GM18870 (cell line): Measurements from ENCODE around the gene DYSF.

ENCODE experiments used
- ATAC-seq: cut with Tn5 transposase; IDR thresholded peaks from one replicate; pipeline ENCODE4 v1.9.1; 2021; ENCODE audit warnings: moderate library complexity; ENCODE audit not compliant: unreplicated experiment

Gene DYSF

DNA sequence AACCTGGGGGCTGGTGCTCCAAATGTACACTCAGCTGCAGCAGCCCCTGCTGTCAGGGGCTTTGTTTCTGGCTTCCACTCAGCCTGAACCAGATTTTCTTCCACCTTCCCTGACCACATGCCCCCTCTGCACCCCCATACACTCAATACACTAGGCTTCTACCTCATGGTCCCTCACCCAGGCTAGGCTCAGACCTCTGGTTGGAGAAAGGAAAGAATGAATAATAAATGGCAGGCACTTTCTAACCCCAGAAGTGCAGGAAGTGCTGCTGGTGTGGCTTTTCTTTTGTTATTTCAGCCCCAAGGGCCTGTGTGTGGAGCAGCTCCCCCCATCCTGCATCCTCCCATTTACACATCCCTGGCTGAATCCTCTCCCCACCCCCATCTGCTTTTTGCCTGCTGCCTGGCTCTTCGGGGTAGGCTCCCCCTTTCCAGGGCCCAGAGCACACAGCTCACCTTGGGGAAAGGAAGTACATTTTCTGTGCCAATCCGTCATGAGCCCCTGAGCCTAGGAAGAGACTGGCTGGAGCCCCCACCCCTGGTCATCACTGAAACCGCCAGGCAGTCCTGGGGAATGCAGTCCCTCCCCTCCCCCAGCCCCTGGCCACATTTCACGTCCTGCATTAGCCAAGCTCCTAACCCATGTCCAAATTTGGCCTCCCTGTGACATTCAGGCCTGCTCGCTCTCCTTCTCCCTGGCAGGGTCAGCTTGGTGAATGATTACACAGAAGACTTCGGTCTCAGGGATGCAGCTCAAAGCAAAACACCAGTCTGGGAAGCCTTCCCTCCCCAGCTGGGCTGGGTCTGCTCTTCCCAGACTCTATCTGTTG is 2.6 kb downstream of the DYSF start:
- ATAC-seq, result no peak

DNA sequence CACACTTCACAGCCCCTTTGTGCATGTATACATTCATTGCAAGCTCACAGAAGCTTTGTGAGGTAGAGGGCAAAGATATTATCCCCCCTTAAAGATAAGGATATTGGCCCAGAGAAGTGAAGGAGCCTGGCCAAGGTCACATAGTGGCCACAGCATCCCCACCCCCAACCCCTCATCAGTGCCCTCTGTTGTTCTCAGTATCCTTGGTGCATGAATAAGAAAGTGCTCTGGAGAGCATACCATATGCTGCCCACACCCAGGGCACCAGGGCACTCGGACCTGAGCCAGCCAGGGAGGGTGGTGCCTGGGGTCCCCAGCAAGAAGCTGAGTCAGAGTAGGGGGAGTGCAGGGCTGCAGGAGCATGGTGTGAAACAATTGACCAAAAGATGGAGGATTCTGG is 3.3 kb downstream of the DYSF start:
- no peak for ATAC-seq

DNA sequence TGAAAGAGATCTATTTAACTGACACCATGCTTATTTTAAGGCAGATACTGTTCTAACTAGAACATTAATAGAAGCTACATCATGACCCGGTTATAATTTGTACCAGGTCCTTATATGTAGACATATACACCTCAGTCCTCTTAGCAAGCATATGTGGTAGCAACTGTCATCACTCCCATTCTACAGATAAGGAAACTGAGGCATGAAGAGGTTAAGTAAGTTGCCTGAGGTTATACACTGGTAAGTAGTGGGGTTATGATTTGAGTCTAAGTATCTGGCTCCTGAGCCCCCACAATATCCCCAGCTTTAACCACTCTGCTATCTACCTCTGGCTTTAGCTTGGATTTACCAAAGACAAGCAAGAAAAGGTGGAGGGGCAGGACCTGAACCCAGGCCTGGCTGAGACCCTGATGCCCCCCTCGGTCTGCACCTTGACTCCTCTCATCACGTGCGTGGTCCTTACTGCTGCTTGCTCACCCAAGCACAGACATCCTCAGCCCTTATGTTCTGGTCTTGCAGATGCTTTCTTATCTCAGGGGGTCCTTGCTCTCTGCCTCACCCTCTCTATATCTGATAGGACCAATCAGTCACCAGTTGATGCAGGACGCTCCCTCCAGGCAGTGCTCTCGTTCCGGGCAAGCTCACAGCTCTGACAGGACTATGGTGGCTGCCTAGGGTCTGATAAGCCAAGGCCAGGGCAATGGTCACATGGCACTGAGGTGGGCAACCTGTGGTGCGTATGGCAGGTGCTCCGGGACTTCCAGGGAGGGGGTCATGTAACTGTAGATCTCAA is 4.0 kb downstream of the DYSF start:
- no peak for ATAC-seq

DNA sequence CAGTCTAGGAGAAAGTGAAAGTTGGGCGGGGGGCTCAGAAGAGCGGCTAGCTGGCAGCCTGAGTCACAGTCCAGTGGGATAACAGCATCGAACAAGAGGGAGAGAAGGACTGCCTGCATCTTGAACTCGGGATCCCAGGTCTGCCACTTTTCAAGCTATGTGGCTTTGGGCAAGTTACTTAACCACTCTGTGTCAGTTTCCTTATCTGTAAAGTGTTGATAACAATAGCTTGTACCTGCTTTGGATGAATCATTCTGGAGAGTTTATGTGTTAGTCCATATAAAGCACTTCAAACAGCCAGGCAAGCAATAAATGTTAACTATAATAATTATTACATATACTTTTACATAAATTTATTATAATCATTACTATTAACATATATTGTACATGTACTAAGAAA is 4.6 kb downstream of the DYSF start:
- no peak for ATAC-seq

DNA sequence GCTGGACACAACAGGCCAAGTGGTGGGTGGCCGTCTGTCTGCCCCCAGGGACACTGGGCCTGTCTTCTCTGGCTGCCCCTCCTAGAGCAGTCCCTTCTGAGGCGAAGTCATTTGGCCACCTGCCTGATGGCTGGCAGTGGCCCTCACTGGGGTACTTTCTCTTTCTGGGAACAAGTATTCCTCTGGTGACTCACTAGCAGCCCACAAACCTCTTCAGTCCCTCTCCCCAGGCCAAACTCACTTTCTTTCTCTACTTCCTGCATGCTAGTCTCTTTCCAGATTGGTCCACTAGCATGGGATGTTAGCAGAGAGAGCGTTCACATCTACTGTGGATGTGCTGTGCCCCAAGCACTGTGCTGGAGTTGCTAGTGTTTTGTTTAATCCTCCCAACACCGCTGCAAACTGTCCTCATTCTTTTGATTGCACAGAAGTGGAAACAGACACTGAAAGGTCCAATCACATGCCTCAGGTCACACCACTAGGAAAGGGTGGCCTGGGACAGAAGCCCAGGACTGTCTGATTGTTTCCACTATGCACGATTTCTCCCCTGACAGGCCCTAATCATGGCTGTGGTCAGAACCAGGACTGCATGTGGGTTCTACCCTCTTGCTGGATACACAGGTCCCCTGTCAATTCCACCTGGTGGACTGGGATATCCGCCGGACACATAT is 5.2 kb downstream of the DYSF start:
- ATAC-seq, result no peak

DNA sequence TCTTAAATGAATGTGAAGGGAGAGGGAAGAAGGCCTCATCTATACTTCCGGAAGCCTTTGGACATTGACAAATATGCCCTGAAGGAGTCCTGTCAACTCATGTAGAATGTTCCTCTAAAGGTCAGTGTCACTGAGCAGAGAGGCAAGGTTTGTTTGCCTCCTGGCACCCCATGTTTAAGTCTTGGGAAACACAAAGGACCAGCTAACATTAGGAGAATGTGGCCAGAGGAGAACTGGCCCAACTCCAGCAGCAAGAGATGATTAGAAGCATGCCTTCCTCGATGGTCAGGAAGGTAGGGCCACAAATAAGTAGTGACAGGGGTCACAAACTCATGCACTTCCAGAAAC is 5.7 kb downstream of the DYSF start:
- ATAC-seq, result no peak

DNA sequence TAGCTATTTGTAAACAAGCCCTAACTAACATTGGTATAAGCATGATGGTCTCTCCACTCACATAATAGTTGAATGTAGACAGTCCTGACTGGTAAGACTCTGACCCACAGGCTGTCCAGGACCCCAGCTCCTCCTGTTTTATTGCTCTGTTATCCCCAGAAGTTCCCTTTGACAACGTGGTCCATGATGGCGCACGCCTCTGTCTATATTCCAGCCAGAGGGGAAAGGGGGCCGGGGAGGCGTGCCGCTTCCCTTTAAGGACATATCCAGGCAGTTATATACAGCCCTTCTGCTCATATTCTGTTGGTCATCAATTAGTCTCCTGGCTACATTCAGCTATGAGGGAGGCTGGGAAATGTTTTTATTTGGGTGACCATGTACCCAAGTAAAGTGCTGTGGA is 6.7 kb downstream of the DYSF start:
- ATAC-seq, result no peak

DNA sequence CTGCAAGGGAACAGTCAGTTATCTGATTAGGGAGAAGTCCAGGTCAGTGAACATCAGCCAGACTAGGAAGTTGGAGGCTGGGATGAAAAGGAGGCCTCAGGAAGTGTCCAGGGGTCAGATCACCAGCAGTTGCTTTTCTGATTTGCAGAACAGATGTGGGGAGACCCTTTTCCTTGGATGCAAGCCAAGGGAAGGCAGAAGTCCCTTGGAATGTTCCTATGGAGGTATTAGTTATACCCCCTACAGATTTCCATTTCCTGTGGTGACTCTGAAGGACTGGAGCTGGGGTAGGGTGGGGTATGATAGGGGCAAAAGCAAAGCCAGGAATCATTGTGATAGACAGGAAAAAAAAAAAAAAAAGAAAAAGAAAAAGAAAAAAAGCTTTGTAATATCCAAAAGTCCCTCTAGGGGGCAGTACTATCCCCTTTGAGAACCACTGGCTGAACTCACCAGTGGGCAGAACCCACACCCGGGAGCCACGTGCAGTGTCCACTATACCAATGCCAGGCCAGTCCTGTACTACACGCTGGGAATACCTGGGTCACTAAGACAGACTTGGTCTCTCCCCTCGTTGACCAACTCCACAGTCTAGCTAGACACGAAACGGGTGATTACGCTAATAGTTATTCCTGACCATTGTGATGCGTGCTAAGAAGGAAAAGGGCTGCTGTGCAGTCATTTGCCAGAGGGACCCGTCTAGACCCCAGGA is 7.4 kb downstream of the DYSF start:
- ATAC-seq, result no peak

DNA sequence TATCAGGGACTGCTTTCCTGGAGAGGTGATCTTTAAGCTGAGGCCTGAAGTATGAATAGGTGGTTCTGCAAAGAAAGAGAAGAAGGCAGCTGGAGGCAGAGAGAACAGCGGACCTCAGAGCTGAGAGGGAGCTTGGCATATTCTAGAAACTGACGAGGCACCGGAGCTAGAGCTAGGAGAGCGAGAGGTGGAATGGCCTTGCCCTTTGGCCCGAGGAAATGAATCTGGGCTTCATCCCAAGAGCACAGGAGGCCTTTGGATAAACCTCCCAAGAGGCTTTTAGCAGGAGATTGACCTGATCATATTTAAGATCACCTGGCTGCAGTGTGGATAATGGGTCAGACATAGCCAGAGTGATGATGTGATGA is 7.9 kb downstream of the DYSF start:
- ATAC-seq, result no peak

DNA sequence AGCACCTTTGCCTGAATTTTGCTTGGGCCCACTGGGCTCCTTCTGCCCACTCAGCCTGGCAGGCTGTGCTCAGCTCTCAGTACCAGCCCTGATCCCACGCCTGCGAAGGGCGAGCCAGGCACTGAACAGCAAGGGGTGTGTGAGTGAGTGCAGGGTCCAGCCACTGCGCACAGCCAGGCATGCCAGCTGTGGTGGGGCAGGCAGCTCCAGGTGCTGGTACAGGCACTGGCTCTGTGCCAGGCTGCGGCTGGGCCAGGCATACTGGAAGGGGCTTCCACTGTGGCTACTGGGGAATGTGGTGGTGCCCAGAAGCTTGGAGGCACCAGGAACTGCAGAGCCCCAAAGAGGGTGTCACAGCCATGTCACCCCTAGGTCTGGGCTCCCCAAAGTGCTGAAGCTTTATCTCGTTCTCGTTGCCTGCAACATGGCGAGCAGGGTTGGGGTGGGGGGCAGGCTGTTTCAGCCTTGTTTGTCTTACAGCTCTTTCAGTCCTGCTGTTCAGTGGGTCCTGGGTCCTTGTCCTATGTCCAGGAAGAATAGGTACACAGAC is 8.8 kb downstream of the DYSF start:
- ATAC-seq, result no peak

DNA sequence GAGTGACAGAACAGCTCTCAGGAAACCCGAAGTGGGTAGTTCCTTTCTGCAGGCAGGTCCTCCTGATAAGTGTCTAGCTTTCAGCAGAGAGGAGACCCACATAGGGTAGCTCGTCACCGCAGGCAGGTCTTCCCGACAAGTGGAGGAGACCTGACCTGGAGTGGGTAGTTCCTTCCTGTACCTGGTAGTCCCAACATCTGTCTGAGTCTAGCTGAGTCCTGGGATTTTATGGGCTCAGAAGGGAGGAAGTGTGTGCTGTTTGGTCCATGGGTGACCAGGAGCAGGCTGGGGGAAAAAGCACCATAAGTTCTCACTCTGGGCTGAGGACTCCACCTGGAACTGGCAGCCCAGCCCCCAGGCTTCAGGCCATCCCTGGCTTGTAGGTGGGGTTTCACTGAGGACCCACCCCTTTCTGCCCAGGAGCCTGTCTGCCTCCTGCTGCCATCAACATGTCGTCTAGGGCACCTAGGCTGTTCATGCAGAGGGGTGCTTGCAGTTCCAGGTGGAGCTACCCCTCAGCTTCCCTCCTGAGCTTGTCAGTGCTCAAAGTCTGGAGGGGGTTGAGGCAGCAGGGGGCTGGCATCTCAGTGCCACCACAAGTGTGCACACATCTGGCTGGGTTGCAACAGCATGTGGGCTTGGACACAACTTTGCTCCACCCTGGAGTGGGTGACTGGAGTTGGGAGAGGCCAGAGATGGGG is 9.4 kb downstream of the DYSF start:
- ATAC-seq, result no peak

DNA sequence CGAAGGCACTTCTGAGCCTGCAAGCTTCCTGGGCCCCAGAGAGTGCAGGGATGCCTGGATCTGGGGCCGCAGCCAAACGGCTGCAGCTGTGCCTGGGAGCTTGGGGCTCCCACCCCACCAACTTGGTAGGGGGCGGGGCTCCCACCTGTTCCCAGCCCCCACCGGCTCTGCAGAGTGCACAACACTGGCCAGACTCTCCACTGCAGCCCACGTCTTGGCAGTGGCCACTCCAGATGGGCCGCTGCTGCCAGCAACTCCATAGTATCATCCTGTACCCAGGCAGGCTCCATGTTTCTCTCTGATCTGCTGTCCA is 9.9 kb downstream of the DYSF start:
- no peak for ATAC-seq

DNA sequence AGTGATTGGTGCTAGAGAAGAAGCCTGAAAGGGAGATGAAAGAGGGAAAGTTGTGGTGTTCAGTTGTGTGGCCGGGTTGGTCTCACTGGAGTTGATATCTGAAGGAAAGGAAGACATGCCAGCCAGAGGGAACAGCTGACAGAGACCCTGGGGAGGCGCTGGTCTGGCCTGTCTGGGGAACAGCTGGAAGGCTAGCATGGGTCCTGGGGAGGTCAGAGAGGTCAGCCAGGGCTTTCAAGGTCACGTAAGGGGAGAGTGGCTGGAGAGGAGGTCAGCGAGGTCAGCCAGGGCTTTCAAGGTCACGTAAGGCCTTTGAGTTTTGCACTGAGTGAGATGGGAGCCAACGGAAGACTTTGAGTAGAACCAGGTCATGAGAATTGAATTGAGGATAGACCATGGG is 11.0 kb downstream of the DYSF start:
- no peak for ATAC-seq

DNA sequence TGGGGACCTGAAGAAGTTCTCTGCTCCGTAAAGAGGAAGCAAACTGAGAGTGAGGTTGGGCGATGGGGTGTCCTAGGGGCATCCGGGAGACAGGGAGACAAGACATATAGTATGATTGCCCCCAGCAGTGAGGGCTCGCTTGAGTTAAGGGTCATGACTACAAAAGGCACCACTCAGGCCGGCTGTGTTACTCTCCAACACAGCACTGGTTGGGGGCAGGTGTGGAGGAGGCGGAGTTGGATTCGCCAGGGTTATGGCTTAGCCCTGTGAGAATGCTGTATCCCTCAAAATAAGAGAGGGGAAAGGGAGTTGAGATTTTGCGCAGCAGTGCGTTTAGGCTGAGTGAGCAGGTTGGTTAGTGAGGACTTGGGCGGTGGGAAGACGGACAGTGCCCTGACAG is 12.0 kb downstream of the DYSF start:
- ATAC-seq, result no peak

DNA sequence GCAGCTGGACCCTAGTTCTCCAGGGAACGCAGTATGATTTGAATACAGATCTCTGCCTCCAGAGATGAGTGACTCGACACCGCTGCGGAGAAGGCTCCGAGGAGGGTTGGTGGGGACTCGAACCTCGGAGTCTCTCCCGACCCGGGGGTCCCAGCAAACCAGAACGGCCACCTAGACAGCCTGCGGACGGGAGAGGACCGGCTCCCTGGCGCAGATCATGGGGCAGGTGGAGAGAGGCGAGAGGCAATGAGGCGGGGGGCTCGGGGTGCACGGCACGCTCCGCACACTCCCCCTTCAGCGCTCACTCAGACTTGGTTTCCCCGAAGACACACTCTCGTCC is 12.6 kb downstream of the DYSF start:
- no peak for ATAC-seq

DNA sequence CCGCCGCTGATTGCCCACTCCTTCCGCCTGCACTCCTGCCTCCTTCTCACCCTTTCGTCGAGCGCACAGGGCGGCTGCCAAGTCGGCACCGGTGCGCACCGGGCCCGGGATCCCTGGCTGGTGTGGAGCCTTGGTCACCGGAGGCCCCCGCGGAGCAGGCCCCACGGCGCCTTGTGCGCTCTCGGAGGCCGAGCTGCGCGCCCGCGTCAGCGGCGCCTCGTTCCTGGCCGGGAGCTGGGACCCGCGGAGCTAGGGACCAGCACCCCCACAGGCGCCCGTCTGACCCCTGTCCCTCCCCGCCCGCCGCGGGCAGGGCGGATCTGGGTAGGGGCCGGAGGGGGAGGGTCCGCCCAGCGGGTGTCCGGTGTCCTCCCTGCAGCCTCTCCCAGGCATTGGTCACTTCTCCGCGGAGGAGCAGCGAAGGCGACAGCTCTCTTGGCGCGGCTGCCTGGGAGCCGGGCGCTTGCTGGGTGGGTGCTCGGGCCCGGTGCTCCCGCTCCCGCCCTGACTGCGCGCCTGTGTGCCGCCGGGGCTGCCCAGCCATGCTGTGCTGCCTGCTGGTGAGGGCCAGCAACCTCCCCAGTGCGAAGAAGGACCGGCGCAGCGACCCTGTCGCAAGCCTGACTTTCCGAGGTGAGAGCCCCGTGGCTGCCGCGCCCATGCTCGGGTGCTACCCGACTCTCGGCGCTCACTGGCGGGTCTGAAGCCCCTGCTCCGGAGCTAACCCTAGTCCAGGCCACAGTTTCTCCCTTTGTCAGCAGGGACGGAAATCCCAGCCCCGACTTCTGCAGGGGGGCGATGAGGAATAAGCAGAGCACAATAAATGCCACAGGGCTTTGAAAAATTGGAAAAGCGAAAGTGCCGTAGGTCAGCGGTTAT is 13.2 kb downstream of the DYSF start:
- ATAC-seq, result no peak

DNA sequence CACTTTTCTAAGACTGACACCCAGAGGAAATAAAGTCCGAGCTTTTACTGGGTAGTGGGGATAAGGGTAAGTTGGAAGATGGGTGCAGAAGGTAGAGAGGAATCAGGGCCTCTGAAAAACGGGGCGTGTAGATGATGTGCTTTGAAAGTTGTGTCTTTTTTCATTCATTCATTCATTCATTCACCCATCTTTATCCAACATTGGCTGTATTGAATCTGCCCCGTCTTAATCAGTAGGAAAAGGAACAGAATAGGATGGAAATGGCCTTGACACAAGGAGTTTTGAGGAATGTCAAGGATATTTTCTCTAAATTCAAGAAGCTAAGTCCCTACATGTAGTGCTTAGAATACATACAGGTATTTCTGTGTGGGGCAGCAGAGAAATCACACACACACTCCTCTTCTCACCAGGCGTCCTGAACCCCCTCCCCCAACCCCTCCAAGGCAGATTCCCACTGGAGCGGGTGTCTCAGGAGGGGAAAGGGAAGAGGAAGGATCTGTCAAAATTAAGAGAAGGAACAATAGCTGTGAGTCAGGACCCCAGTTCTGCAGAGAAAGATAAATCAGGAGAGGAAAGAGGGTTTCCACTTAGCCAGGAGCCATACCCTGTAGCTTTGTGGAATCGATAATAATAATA is 13.9 kb downstream of the DYSF start:
- no peak for ATAC-seq

DNA sequence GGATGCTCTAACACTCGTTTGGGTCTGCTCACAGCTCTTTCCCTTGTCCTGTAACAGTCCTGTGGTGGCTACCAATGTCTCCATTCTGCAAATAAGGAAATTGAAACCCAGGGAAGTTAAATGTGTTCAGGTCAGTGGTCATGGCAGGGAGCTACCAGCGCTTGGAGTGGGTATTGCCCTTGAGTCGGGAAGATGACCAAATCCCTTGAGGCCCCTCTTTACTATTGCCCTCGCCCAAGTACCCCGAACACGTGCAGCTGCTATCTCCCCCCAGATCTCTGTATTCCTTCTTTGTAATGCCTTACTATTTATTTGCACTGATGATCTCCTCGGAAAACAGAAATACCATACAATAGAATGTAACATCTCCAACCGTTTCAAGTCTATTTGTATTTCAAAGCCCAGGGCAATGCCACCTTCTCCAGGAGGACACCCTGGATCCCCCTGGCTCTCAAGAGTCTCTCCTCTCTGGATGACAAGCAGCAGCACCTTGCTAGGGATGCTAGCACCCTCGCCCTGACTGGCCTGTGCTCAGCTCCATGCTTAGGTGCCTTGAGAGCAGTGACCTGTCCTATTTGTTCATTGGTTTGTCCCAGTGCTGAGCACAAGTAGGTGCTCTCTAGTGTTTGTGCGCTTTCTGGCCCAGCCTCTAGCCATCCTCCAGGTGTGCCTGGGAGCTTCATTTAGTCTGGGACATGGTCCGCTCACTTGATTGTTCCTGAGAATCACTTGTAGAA is 15.1 kb downstream of the DYSF start:
- no peak for ATAC-seq
